ENCODE results near the gene BMAL2. TPM values are rescaled to one million over a fixed set of nuclear protein-coding genes. Genes with fewer than 3 reads are reported as not detected.

Gene BMAL2
- total RNA-seq, 2 donors from 2014 or later: 2.0 to 2.5 TPM

- Histone ChIP-seq H3K36me3 (no peaks in the 10 kb centered on the region), H3K9me3 (no peaks in the 10 kb centered on the region), H3K27me3 (replicated peaks; ENCODE audit: insufficient read depth) (no peaks in the 10 kb centered on the region), H3K4me1 (replicated peaks) (no peaks in the 10 kb centered on the region), H3K4me3 (no peak overlapping the region), H3K27ac (no peak overlapping the region)
- 62% methylated on average over 1 of the region's 1 CpG for WGBS
- intact Hi-C loops (cut with DNase I): loop anchor here (5.0 kb wide), 1 partner anchor 283 kb away; the partner anchor contains the start of gene MED21
- TF ChIP-seq POLR2A (IDR thresholded peaks at IDR 0.05) (no peak), CTCF (IDR thresholded peaks at IDR 0.05) (no peak), POLR2AphosphoS5 (IDR thresholded peaks at IDR 0.05) (no peak)
- DNase-seq (ENCODE audit: low spot score): no peak
Observed at GRCh38 chr12:27304856-27305255, 27.8 kb upstream of the BMAL2 start.

GRCh38 chr12:27305673-27306456 lies 26.8 kb upstream of the BMAL2 start:
- no peak overlapping the region for H3K4me3 ChIP-seq
- H3K36me3 ChIP-seq: no peaks in the 10 kb centered on the region
- no peak for DNase-seq (ENCODE audit: low spot score)
- H3K27ac ChIP-seq: no peak overlapping the region
- no peaks in the 10 kb centered on the region for H3K9me3 ChIP-seq
- intact Hi-C loops (cut with DNase I): loop anchor here (5.0 kb wide), 1 partner anchor 284 kb away; the partner anchor contains the start of gene MED21
- no peaks in the 10 kb centered on the region for H3K4me1 ChIP-seq (replicated peaks)
- H3K27me3 ChIP-seq (replicated peaks; ENCODE audit: insufficient read depth): no peaks in the 10 kb centered on the region
- TF ChIP-seq POLR2A (IDR thresholded peaks at IDR 0.05) (no peak), CTCF (IDR thresholded peaks at IDR 0.05) (peak in 3 of 4 experiments; percentile 50 to 55 (median 52)), POLR2AphosphoS5 (IDR thresholded peaks at IDR 0.05) (no peak)
- WGBS: 19% methylated on average over 1 of the region's 1 CpG

DNA sequence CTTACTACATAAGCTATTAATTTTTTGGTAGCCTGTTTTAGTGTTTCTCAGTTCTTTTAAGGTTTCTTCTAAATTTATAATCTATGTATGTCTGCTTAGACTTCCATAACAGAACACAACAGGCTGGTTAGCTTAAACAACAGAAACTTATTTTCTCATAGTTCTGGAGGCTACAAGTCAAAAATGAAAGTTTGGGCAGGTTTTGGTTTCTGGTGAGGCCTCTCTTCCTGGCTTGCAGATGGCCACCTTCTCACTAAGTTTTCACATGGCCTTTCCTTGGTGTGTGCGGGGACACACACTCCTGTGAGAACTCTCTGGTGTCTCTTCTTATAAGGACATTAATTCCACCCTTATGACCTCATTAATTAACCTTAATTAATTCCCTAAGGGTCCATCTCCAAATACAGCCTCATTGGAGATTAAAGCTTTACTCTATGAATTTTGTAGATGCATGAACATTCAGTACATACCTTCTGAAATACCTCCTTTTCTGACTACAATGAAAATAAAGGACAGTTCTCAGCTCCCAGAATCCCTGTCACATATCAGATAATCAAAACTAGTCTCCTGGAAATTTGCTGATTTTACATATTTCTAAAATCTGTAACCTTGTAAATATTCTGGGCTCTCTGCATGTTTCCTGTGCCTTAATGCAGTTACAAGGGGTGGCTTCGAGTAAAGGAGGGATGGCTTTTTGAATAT lies 23.2 kb upstream of the BMAL2 start:
- Histone ChIP-seq H3K27ac (no peak overlapping the region), H3K4me1 (replicated peaks) (no peaks in the 10 kb centered on the region), H3K4me3 (no peak overlapping the region), H3K36me3 (no peaks in the 10 kb centered on the region), H3K27me3 (replicated peaks; ENCODE audit: insufficient read depth) (no peaks in the 10 kb centered on the region), H3K9me3 (no peaks in the 10 kb centered on the region)
- no peak for DNase-seq (ENCODE audit: low spot score)
- intact Hi-C loops (cut with DNase I): loop anchor here (5.0 kb wide), 1 partner anchor 287 kb away; the partner anchor contains the start of gene MED21
- TF ChIP-seq CTCF (IDR thresholded peaks at IDR 0.05) (no peak), POLR2AphosphoS5 (IDR thresholded peaks at IDR 0.05) (no peak), POLR2A (IDR thresholded peaks at IDR 0.05) (no peak)
- 96% methylated on average over 2 of the region's 2 CpGs for WGBS

- intact Hi-C loops (cut with DNase I): loop anchor here (5.0 kb wide), 1 partner anchor 288 kb away; the partner anchor contains the start of gene MED21
- DNase-seq (ENCODE audit: low spot score): no peak
- WGBS: 97% methylated on average over 1 of the region's 1 CpG
- Histone ChIP-seq H3K4me1 (replicated peaks) (no peaks in the 10 kb centered on the region), H3K27me3 (replicated peaks; ENCODE audit: insufficient read depth) (no peaks in the 10 kb centered on the region), H3K9me3 (no peaks in the 10 kb centered on the region), H3K27ac (no peak overlapping the region), H3K4me3 (no peak overlapping the region), H3K36me3 (no peaks in the 10 kb centered on the region)
- no peak for TF ChIP-seq POLR2A (IDR thresholded peaks at IDR 0.05)
- no peak for TF ChIP-seq CTCF (IDR thresholded peaks at IDR 0.05)
- TF ChIP-seq POLR2AphosphoS5 (IDR thresholded peaks at IDR 0.05): no peak
Observed at GRCh38 chr12:27309995-27310315, 22.7 kb upstream of the BMAL2 start.
